GM18502 (cell line): Measurements from ENCODE around the gene EHD1.

ENCODE experiments used
- ATAC-seq: cut with Tn5 transposase; IDR thresholded peaks from one replicate; pipeline ENCODE4 v1.9.1; 2021; ENCODE audit warnings: mild to moderate bottlenecking; ENCODE audit not compliant: unreplicated experiment, poor library complexity

The EHD1 gene

DNA sequence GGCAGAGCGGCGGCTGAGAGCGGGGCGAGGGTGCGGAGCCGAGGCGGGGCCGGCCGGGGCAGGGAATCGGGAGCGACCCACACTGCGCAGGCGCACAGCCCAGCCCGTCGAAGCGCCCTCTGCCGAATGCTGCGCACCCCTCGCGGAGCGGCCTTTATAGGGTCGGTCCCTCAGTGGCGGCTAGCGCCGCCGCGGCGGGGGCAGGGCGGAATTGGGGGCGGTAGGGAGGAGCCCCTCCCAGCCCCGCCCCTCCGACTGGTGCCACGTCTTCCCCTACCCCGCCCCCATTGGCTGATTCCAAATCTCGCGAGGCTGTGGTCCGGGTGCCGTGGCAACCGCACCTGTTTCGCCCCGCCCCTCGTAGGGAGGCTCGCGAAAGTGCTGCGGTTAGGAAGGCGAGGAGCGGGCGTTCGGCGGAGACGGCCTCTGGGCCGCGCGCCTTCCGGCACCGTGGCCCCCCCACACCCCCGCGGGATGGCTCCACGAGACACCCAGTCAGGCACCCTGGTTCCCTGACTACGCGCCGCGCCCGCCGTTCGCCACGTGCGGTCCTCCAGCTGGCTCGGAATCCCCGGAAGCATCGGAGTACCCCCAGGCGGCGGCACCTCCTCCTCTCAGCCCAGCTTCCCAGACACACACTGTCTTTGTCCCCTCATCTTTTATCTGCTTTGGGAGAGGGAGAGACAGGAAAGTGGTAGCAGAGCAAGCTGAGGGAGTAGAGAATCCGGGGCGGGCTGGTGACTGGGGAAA is at the start of gene EHD1:
Gene EHD1, minus strand, starts transcription at position 128 of the 750 bp plus-strand sequence. CDS start 157 bp downstream, outside the sequence.
- peak; percentile 68 for ATAC-seq

- ATAC-seq: no peak
Observed at GRCh38 chr11:64926689-64927088, 48.3 kb upstream of the EHD1 start.

DNA sequence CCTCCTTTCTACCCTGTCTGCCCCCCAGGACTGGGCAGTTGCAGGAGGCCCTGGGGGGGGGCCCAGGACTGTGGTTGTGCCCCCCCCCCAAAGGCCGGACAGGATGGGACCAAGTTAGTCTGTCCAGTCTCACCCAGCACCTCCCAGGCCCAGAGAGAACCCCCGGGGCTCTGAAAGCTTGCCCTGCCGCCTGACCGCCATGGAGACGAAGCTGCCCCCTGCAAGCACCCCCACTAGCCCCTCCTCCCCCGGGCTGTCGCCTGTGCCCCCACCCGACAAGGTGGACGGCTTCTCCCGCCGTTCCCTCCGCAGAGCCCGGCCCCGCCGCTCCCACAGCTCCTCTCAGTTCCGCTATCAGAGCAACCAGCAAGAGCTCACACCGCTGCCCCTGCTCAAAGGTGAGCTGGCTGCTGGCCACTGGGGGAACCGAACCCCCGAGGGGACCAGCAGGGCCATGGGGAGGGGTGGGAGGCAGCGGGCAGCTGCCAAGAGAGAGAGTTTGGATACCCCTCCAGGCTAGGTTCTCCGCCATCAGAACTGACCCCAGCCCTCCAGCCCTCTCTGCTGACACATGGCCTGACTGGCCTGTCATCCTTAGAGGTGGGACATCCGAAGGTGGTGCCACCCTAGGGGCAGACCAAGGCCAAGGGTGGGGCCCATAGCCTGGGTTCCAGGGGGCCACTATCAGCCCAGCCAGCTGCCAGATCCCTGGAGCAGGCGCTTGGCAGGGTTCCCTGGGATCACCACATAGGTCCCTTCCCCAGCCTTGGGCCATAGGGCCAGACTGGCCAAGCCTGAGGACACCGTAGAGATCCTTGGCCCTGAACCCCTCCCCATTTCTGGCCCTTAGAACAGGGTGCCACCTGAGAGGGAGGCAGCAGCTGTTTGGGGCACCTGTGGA is 47.4 kb upstream of the EHD1 start:
- ATAC-seq: no peak

DNA sequence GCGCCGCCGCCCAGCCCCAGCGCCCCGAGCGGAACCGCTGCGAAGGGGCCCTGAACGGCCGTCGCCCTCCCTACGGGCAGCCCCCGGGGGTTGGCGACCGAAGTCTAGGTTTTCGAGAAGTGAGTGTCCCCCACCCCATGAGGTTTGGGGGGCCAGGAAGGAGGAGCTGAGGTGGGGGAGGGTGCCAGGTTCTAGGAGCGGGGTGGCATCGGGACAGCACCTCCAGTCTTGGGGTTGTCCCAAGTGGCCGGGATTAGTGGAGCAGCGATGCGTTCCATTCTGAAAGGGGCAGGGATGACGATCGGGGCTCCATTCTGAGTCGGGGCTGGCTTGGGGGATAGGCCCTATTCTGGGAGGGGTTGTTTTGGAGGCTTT is 46.5 kb upstream of the EHD1 start:
- no peak for ATAC-seq

DNA sequence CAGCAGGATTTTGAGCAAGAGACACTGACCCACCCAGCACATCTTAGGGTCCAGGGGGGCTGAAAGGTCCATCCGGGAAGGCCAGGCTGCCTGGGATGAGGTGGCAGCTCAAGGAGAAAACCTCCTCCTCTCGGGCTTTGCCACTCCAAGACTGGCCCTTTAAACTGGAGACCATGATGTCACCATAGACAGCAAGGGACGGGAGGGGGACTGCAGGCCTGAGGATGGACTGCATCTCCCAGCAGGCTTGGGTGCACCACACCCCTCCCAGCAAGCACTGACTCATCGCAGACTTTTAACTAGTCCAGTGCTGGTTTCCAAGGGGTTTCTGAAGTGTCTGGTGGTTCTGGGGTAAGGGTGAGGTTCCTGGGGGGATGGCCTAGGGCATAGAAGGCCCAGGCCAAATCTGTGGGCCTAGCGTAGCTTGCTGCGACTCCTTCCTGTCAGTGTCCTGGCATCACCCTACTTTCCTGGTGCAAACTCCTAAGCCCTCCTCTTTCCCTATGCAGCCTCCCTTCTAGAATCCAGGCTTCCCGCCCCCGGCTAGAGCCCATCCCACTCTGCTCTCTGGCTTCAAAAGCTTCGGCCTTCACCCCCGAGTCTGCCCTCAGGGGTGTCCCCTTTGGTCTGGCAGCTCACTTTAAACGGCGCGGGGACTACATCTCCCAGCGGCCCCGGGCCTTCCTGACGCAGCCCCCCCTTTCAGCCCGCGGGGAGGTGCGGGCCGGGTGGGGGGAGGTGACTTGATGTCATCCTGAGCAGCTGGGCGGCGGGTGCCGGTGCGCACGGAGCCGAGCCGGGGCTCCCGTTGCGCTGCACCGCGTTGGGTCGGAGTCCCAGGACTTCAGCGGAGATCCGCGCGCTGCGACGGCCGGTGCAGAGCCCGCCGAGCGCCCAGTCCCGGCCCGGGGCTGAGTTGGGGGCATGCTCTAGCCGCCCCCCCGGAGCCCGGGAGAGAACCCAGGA is 45.8 kb upstream of the EHD1 start, which contains the start of gene PPP2R5B:
Gene PPP2R5B, plus strand, starts transcription at position 746 of the 966 bp plus-strand sequence. CDS start 1,046 bp downstream, outside the sequence.
- peak; percentile 83 for ATAC-seq

DNA sequence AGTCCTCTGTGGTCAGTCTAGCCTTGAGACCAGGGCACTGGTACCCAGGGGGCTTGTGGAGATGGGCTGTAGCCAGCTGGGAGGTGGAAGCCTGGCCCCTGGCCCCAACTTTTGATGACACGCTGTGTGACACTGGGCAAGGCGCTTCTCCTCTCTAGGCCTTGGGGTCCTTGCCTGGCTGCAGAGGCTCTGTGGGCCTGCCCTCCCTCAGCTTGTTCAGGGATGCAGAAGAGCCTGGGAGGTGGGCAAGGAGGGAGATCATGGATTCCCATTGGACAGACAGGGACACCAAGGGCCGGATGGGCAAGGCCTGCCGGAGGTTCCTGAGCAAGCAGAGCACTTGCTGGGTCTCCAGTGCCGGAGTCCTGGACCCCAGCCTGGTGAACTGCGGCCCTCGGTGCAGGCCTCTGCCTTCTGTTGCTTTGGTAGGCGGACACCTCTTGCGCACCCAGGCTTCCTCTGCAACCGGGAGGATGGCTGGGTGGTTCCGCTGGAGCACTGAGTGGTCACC is 44.8 kb upstream of the EHD1 start:
- no peak for ATAC-seq

GRCh38 chr11:64921384-64921783 is 43.0 kb upstream of the EHD1 start:
- no peak for ATAC-seq

GRCh38 chr11:64920124-64920523 is 41.7 kb upstream of the EHD1 start:
- ATAC-seq: no peak

- no peak for ATAC-seq
Observed at GRCh38 chr11:64919627-64920026, 41.2 kb upstream of the EHD1 start.

DNA sequence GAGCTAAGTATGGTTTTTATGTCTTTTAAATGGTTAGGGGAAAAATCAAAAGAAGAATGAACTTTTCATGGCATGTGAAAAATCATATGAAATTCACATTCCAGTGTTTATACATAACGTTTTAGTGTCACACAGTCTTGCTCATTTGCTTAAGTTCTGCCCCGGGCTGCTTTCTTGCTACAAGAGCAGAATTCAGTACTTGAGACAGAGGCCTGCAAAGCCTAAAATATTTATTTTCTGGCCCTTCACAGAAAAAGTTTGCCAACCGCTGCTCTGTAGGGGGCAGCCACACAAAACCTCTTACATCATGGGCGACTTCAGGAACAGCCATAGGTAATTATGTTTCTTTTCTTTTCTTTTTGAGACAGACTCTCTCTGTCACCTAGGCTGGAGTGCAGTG is 39.6 kb upstream of the EHD1 start:
- no peak for ATAC-seq

GRCh38 chr11:64917663-64917995 is 39.2 kb upstream of the EHD1 start:
- no peak for ATAC-seq

DNA sequence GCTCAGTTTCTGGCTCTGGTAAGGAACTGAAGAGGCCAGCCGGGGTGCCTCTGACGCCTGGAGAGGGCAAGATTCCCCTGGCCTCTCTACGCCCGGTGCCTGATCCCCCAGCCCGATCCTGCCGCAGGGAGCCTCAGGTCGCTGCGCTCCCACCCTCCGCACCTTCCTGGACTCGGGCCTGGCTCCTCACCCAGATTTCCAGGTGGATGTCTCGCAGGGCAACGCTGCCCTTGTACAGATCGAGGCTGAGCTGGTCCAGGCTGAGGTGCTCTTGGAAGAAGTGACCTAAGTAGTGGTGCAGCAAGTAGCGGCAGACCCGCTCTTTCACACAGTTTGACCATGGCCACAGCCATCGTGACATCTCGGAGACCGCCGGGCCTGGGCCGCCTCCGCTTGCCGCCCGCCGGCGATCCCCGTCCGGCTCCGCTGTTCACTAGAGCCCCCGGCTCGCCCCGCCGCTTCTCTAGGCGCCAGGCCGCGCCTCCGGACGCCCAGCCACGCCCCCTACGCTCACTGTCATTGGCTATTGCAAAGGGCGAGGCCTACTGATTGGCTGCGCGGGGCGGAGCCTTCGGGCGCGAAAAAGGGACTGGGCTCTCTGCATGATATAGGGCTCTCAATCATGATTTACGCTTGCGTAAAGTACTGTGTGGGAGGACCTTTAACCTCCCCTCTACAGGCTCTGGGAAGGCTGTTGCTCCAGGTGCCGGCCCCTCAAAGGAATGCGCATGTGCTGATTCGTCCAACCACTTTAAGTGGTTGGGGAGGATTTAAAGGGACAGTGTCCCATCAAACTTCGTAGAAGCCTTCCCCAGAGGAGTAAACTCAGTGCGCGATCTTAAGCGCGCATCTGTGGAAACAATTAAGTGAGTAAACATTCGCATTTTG is 38.6 kb upstream of the EHD1 start, which contains the start of gene ATG2A:
Gene ATG2A, minus strand, starts transcription at position 435 of the 888 bp plus-strand sequence. Its CDS starts 74 bp downstream, at position 361.
- ATAC-seq: peak; percentile 93

- no peak for ATAC-seq
Observed at GRCh38 chr11:64916040-64916774, 37.8 kb upstream of the EHD1 start.

- no peak for ATAC-seq
Observed at GRCh38 chr11:64915376-64915887, 37.0 kb upstream of the EHD1 start.

DNA sequence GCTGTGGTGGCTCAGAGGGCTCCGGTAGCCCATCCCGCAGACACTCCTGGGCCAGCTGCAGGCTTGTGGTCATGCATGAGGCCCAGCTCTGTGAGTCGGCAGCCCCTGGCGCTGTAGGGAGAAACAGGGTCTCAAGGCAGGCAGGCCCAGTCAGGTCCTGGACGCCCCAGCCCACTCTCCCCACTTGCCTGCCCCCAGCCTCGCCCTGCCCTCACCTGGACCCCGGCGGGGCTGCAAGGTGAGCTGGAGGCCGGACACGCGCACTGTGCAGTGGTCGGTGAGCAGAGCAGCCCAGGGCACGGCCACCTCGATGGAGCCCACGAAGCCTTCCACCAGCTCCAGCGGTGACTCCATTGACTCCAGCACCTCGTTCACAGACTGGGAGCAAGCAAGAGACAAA is 35.7 kb upstream of the EHD1 start:
- no peak for ATAC-seq

GRCh38 chr11:64913171-64913727 is 34.8 kb upstream of the EHD1 start:
- ATAC-seq: no peak

GRCh38 chr11:64911689-64912088 is 33.3 kb upstream of the EHD1 start:
- ATAC-seq: no peak

GRCh38 chr11:64911142-64911541 is 32.7 kb upstream of the EHD1 start:
- ATAC-seq: no peak
